HG02970 (cell line): Measurements from ENCODE around the gene ADCYAP1R1.

Source experiments
- ATAC-seq: cut with Tn5 transposase; IDR thresholded peaks from one replicate; pipeline ENCODE4 v1.9.1; 2021; ENCODE audit warnings: mild to moderate bottlenecking, moderate library complexity, moderate number of reproducible peaks; ENCODE audit not compliant: unreplicated experiment, low FRiP score

Gene ADCYAP1R1

DNA sequence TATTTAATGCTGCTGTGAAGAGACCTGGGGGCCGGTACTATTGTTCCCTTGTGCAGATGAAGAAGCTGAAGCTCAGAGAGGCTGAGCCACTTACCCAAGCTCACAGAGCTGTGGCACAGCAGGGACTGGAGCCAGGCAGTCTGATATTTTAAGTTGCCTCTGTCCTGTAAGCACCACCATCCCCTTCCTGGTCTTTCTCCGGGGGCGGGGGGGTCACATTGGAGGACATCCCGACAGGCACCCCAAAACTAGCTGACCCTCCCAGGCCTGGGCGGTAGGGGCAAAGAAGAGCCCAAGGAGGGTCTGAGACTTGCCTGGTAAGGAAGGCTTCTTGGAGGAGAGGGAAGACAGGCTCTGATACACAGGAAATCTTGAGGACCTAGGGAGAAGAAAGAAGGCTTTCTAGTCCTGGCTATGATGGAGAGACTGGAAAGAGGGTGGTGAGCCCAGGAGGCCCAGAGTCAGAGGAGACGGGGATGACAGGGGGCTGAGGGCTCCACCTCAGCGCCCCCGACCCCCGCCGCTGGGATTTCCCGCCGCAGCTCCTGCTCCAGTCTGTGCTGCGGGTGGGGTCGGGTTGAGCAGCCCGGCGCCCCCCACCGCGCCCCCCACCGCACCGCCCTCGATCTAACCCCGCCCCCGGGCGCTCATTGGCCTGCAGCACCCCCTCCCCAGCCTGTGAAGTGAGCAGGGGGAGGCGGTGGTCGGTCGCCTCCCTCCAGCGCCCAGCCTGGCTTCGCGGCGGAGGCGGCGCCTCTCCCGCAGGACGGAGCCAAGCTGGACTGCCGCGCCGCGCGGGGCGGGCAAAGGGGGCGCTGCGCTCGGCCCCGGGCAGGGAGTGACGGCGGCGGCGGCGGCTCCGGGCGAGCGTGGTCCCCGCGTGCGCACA lies at the start of gene ADCYAP1R1:
Gene ADCYAP1R1 (plus strand): TSS at position 711 of the 889 bp plus-strand sequence. CDS start 10,957 bp downstream, outside the sequence.
- ATAC-seq: no peak

- no peak for ATAC-seq
Observed at GRCh38 chr7:31003097-31003496, 49.0 kb upstream of the ADCYAP1R1 start.

DNA sequence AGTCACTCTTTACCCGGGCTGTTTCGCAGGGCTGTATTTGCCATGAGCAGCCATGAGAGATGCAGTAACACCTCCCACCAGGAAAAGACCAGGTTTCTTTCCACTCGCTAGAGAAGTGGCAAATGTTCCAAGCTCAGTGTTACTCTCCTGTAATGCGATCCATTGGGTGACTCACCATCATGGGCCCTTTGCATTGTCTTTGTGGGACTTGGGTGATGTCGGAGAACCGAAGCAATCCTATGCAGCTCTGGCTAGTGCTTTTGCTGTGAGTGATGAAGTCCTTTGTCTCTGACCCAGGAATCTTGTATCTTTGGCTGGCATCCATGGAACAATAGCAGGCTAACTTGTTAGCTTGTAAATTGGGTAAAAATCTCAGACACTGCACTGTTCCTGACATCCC lies 48.4 kb upstream of the ADCYAP1R1 start:
- ATAC-seq: no peak

DNA sequence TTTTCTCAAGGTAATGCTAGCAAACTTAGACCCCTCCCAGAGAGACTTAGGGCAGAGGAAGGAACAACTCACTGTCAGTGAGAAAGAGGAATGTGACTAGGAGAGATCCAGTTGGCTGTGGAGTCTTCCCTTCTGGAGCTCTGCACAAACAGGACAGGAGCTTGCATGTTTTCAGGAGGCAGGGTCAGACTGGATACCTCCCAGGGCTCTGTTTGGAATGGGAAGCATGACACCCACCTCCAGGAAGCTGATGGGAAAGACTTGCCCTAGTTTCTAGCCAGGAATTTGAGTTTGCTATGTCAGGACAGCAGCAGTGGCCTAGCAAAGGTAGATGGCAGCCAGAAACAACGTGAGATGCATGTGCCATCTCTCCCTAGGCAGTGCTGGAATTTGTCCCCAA lies 47.7 kb upstream of the ADCYAP1R1 start:
- no peak for ATAC-seq

DNA sequence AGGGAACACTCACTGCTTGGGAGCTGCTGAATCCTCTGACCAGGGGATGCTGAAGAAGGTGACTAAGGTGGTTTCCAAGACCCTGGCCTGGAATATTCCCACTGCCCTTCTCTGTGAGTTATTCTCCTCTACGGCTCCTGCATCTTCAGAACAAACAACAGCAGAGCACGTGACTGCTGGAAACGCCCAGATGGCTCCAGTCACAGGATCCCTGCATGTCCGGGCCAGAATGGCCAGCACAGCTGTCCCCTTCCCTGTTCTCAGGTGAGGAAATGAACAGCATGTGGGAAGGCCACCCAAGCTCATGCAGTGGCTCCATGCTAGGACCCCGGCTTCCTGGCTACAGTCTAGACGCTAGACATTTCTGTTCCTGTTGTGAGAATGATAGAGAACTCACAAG lies 45.3 kb upstream of the ADCYAP1R1 start:
- no peak for ATAC-seq

DNA sequence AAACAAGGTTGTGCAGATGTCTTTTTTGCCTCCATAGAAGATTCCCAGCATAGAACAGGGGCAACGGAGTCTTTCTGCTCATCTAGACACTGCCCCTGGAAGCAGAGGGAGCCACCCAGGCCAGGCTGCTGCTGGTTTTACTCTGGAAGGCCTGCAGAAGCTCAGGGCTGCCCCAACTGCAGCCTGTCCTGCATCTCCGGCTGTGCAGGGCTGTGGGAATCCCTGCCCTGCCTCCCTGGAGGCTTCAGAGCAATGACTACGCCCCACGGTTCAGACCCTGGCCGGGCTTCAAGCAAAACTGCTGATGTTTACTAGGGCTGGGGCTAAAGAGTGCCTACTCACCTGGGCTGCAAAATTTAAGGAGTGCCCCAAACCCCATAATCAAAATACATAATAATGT lies 44.5 kb upstream of the ADCYAP1R1 start:
- no peak for ATAC-seq

DNA sequence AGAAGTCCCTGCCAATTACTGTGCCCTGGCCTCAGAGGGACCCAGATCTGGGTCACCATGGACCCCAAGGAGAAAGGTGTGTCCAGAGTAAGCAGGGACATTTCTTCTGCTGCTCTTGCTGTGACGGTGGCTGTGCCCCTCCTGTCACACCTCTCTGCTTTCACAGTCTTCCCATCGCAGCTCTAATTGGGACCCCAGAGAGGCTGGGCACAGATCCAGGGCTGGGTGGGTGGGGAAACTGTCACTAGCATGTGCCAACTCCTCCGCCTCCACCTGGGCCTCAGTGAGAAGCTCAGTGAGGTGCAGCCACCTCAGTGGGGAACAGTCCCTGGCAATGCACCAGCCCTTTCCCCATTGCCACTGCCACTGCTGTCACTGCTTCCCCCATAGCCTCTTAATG lies 37.3 kb upstream of the ADCYAP1R1 start:
- no peak for ATAC-seq

- no peak for ATAC-seq
Observed at GRCh38 chr7:31017032-31017675, 35.0 kb upstream of the ADCYAP1R1 start.

DNA sequence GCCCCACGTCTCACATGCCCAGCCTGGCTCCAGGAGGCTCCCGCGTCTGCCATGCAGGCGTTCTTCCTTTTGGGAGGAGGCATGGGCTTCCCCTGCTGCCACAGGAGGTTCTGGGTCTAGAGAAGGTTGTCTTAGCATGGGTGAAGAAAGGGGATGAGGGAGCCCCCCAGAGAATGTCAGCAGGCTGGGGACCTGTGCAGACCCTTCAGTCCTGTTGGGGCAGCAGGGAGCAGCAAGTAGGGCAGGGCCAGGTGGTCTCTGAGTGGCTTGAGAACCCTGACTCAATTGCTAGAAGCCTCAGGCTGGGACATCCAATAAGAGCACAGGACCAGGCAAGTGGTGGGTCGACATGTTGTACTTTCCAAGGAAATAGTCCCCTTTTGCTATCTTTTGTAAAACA lies 34.4 kb upstream of the ADCYAP1R1 start:
- ATAC-seq: no peak

GRCh38 chr7:31019509-31019908 lies 32.6 kb upstream of the ADCYAP1R1 start:
- no peak for ATAC-seq

- ATAC-seq: no peak
Observed at GRCh38 chr7:31020161-31020560, 31.9 kb upstream of the ADCYAP1R1 start.

- no peak for ATAC-seq
Observed at GRCh38 chr7:31020652-31021051, 31.5 kb upstream of the ADCYAP1R1 start.

DNA sequence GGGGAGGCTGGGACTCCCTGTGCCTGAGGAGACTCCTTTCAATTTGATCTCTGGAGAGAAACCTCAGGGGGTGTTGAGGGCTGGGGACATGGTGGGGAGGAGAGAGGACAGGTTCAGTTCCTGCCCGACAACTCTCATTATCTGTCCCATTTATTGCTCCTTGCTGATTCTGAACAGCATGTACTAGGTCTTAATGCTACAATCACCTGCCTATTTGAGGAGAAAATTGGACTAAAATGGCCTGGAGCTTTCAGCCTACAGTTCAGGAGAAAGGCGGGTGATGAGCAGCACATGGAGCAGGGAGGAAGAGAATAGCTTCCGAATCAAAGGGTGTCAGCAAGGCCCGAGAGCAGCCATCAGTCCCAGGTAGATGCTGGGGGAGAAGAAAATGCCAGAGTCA lies 30.0 kb upstream of the ADCYAP1R1 start:
- no peak for ATAC-seq

GRCh38 chr7:31022726-31023125 lies 29.4 kb upstream of the ADCYAP1R1 start:
- ATAC-seq: no peak

GRCh38 chr7:31023877-31024276 lies 28.2 kb upstream of the ADCYAP1R1 start:
- ATAC-seq: no peak

- no peak for ATAC-seq
Observed at GRCh38 chr7:31027161-31027965, 24.7 kb upstream of the ADCYAP1R1 start.

DNA sequence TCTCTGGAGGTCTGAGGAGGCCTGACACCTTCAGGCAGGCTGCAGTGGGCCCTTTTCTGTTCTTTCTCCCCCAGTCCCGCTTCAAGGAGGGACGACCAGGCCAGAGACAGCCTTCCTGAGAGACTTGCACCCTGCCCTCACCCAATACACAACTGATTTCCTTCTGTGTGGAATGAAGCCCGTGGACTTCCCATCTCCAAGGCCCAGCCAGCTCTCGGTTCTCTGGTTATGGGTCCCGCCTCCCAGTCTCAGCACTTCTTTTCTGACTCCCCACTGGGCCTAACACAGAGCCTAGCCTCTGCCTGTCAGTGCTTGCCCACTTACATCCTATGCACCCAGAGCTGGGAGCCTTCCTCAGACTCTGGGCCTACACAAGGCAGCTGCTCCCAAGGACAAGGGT lies 24.1 kb upstream of the ADCYAP1R1 start:
- ATAC-seq: no peak

DNA sequence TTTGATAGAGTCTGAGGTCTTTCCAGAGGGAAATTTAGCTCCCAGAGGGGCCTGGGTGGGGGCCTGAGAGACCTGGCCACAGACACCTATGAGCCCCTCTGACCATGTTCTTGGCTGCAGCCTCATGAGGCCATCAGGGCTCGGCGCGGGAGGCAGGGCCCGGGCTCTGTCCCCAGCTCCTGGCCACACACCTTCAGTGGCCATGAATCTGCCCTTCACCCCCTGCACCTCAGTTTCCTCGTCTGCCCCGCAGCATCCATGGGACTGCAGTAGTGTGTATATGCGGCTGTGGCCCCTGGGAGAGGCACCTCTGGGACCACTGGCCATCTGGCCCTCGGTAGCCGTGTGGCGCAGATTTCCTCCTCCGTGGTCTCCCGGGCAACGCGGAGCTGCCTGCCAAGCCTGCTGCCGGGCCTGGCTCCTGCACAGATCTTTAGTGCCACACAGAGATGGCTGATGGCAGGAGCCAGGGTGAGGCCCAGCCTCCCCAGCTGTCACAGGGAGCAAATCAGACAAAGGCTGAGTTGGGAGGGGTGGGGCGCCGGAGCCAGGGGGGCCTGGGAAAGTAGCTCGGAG lies 23.6 kb upstream of the ADCYAP1R1 start:
- no peak for ATAC-seq

- no peak for ATAC-seq
Observed at GRCh38 chr7:31029251-31030042, 22.7 kb upstream of the ADCYAP1R1 start.
